GM21737 (cell line): Measurements from ENCODE around the gene C1orf122.
"Not testable (repeated sequence)": the region's sequence is repeated elsewhere in the genome, so short reads cannot be mapped to it uniquely, and the experiment has no call there.

Source experiments
- ATAC-seq: cut with Tn5 transposase; IDR thresholded peaks from one replicate; pipeline ENCODE4 v1.9.1; 2021; ENCODE audit warnings: mild to moderate bottlenecking, moderate library complexity; ENCODE audit not compliant: unreplicated experiment

C1orf122 gene

GRCh38 chr1:37807555-37808368, at the start of gene C1orf122, which contains the start of gene YRDC:
Gene C1orf122 (plus strand): TSS chr1:37807790. CDS start chr1:37808405, 615 bp downstream.
Gene YRDC (minus strand): TSS chr1:37808208. CDS start chr1:37808180, 28 bp downstream.
- peak; percentile 79 for ATAC-seq

GRCh38 chr1:37759451-37759850, 48.1 kb upstream of the C1orf122 start:
- no peak for ATAC-seq

- no peak for ATAC-seq
Measured at GRCh38 chr1:37761416-37762095, 46.0 kb upstream of the C1orf122 start.

- no peak for ATAC-seq
Measured at GRCh38 chr1:37762516-37762915, 45.1 kb upstream of the C1orf122 start.

GRCh38 chr1:37763791-37764413, 43.7 kb upstream of the C1orf122 start:
- no peak for ATAC-seq

- ATAC-seq = no peak
Measured at GRCh38 chr1:37764414-37764825, 43.2 kb upstream of the C1orf122 start.

GRCh38 chr1:37764888-37765441, 42.6 kb upstream of the C1orf122 start, which contains the start of gene EPHA10:
Gene EPHA10 (minus strand): TSS chr1:37765120. CDS start chr1:37765066, 54 bp downstream.
- no peak for ATAC-seq

GRCh38 chr1:37765916-37766664, 41.5 kb upstream of the C1orf122 start:
- ATAC-seq = no peak

- no peak for ATAC-seq
Measured at GRCh38 chr1:37767488-37767887, 40.1 kb upstream of the C1orf122 start.

- not testable (repeated sequence) for ATAC-seq
Measured at GRCh38 chr1:37771440-37771839, 36.1 kb upstream of the C1orf122 start.

- no peak for ATAC-seq
Measured at GRCh38 chr1:37776946-37777516, 30.6 kb upstream of the C1orf122 start.

GRCh38 chr1:37778654-37779053, 28.9 kb upstream of the C1orf122 start:
- no peak for ATAC-seq

GRCh38 chr1:37782491-37782890, 25.1 kb upstream of the C1orf122 start:
- no peak for ATAC-seq

- no peak for ATAC-seq
Measured at GRCh38 chr1:37792943-37793686, 14.5 kb upstream of the C1orf122 start.

- no peak for ATAC-seq
Measured at GRCh38 chr1:37793773-37794371, 13.7 kb upstream of the C1orf122 start, which contains the start of gene MANEAL. Gene MANEAL (plus strand): TSS chr1:37793847. CDS start chr1:37794183, 336 bp downstream.

- ATAC-seq = no peak
Measured at GRCh38 chr1:37794372-37795339, 12.9 kb upstream of the C1orf122 start.

- no peak for ATAC-seq
Measured at GRCh38 chr1:37795340-37796125, 12.1 kb upstream of the C1orf122 start.
